GM12865 (cell line): ENCODE measurements around the gene CHST10.

Source experiments
- DNase-seq: peaks from one replicate; pipeline ENCODE4 v3.0.0; 2010; ENCODE audit warnings: low read depth
- H3K4me3 ChIP-seq: 2 replicates; pipeline ENCODE4 v1.5.1; 2011; ENCODE audit warnings: mild to moderate bottlenecking, low read depth, low read length, control low read depth
- TF ChIP-seq, protein P1 (sequence below): IDR thresholded peaks from 2 replicates; pipeline ENCODE4 v1.5.1; 2011; ENCODE audit warnings: low read length, control low read depth, low read depth, inconsistent platforms; ENCODE audit not compliant: insufficient read depth; ENCODE audit errors: missing control alignments

CHST10 gene

DNA sequence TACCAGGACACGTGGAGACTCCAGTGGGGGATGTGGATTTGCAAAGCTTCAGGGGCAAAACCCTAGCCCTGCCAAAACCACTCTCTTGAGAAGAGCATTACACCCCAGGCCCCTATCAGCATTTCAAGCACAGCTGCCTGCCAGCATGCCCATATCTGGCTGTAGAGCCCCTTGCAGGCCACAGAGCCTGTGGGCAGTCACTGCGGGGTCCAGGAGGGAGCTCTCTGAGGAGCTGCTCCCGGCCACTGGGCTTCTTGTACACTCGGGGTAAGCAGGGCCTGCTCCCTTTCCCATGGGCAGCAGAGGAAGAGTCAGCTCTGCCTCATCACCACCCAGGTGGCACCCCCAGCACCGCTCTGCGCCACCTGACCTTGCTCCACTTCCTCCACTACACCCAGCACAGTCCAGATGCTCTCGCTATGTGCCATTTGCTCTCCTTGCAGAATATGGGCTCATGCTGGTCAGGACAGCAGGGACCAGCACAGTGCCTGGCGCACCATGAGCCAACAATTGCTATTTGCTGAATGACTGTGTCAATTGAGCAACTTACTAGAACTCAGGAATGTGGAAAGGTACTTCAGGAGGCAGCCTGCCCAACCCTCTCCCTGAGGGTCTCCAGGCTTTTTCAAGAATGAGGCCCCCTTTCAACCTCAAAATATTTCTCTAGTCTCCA, 7.4 kb downstream of the CHST10 start:
- TF ChIP-seq, protein P1, sequence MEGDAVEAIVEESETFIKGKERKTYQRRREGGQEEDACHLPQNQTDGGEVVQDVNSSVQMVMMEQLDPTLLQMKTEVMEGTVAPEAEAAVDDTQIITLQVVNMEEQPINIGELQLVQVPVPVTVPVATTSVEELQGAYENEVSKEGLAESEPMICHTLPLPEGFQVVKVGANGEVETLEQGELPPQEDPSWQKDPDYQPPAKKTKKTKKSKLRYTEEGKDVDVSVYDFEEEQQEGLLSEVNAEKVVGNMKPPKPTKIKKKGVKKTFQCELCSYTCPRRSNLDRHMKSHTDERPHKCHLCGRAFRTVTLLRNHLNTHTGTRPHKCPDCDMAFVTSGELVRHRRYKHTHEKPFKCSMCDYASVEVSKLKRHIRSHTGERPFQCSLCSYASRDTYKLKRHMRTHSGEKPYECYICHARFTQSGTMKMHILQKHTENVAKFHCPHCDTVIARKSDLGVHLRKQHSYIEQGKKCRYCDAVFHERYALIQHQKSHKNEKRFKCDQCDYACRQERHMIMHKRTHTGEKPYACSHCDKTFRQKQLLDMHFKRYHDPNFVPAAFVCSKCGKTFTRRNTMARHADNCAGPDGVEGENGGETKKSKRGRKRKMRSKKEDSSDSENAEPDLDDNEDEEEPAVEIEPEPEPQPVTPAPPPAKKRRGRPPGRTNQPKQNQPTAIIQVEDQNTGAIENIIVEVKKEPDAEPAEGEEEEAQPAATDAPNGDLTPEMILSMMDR, result no peak
- no peak overlapping the region for H3K4me3 ChIP-seq
- DNase-seq, result no peak

DNA sequence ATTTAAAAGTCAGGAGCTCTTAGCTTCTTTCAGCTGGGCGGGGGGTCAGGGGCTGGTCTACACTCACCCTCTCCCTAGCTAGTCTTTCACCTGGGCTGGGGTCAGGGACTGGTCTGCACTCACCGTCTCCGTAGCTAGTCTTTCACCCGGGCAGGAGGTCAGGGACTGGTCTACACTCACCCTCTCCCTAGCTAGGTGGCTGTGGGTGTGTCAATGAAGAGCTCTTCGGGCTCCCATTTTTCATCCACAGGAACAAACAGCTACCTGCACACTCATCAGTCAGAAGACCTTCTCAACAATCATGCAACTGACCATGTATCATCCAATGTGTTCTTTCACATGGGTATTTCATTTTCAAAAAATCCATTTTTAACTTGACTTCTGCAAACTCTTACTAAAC, 8.0 kb downstream of the CHST10 start:
- no peak for DNase-seq

DNA sequence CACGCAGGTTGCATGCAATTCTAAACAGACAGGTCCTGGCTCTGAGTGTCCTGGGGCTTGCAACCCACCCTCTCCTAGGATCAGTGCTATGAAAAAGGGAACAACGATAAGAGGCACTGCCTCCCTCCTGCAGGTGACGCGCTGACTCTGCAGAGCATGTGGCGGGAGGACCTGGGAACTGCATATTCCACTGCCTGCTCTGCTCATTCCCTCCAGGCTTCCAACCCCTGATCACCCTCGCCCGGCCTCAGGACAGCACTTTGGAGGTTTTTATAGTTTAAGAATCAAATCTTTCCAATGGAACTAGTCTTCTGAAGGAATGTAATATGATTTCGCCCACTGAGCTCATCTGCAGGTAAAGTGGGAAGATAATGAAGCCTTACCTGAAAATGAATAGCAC, 8.5 kb downstream of the CHST10 start:
- no peak overlapping the region for H3K4me3 ChIP-seq
- TF ChIP-seq, protein P1, result no peak
- DNase-seq, result no peak

More for the DNA sequence above, 8.0 kb downstream of the CHST10 start:
- TF ChIP-seq, protein P1, result no peak
- no peak overlapping the region for H3K4me3 ChIP-seq

DNA sequence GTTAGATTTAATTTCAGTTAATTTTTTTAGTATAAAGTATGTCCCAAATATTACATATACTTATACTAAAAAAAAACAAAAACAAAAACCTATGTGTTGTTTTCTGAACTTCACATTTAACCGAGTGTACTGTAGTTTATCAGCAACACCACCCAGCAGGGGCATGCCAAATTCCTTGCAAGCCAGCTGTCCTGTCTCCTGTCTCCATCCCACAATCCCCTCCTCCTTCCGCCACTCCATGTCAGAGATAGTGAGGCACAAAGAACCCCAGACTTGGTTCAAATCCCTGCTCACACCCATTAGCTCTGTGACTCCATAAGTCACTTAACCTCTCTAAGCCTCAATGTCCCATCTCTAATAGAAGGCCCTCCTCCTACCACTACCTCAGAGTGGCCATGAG, 9.4 kb downstream of the CHST10 start:
- no peak for DNase-seq
- TF ChIP-seq, protein P1, result no peak
- no peak overlapping the region for H3K4me3 ChIP-seq

GRCh38 chr2:100407563-100407962, 9.9 kb downstream of the CHST10 start:
- H3K4me3 ChIP-seq, result no peak overlapping the region
- TF ChIP-seq, protein P1, result no peak
- DNase-seq, result no peak

DNA sequence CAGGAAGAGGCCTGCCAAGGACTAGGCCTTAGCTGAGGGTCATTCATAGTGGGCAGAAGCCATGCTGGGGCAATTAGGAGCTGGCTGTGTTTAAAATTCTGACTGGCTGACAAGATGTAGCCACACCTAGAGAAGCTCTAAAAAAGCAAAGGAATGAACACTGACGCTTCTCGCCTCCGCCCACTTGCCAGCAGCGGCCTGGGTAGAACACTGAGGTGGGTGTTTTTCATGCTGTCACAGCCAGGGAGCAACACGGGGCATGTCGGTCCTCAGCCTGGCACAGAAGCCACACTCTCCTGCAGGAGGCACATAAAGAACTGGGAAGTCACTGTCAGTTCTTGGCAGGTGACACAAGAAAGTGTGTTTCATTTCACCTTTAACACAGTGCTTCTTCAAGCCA, 10.4 kb downstream of the CHST10 start:
- DNase-seq, result no peak
- H3K4me3 ChIP-seq, result no peak overlapping the region
- TF ChIP-seq, protein P1, result no peak

DNA sequence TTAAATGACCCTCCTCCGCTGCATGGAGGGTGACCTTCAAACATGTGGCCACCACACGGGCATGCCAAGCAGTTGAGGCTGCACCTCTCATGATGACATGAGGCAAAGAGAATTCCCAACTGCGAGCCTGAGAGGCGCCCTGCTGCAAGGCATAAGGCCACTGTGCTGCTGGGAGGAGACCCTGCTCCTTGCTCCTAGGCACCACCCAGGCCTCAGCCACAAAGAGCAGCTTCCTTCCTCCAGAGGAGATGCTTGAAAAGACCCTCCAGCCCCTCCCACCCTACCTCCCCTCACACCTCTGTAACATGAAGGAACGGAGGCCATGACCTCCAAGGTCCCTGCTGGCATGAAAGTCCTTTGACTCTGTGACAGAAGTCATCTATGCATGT, 11.4 kb downstream of the CHST10 start:
- TF ChIP-seq, protein P1, result no peak
- no peak for DNase-seq
- no peak overlapping the region for H3K4me3 ChIP-seq
